ENCODE measurements around the gene NDUFAF2. TPM values are rescaled to one million over a fixed set of nuclear protein-coding genes. Genes with fewer than 3 reads are reported as not detected.

NDUFAF2 gene
- total RNA-seq, 1 experiment from 2014 or later: 60.8 TPM

DNA sequence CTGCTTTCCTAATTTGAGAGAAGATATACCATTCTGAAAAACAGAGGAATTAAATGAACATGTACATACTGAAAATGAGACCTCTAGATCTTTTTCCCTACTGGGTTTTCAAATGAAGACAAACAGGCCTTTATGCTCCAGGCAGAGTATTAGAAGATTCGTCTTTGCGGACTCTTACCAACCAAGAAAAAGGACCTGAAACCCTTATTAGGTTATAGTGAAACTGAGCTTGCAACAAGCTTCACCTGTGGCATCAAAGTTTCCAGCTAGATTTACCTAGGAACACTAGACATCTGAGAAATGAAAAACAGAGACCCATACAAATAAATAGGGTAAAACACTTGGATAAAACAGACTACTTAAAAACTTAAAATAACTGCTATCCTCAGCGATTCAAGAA, 171.0 kb downstream of the NDUFAF2 start:
- no peaks in the 10 kb centered on the region for H3K27me3 Mint-ChIP-seq (ENCODE audit: insufficient read depth, unreplicated experiment)
- no peaks in the 10 kb centered on the region; the same call in 1 of the 2 replicates for H3K36me3 ChIP-seq (ENCODE audit: control insufficient read depth, insufficient read depth, low read length)
- H3K4me3 Mint-ChIP-seq (ENCODE audit: unreplicated experiment): no peak overlapping the region
- DNase-seq: no peak
- POLR2A ChIA-PET: no interaction called here
- H3K36me3 Mint-ChIP-seq (ENCODE audit: insufficient read depth, unreplicated experiment): no peaks in the 10 kb centered on the region
- CTCF ChIA-PET: no interaction called here
- H3K4me3 ChIP-seq (ENCODE audit: low read depth, low read length): no peak overlapping the region
- H3K27ac Mint-ChIP-seq (ENCODE audit: unreplicated experiment): no peak overlapping the region
- H3K4me1 ChIP-seq: no peaks in the 10 kb centered on the region
- H3K27me3 ChIP-seq (replicated peaks; ENCODE audit: control insufficient read depth, insufficient read depth, low read length): no peaks in the 10 kb centered on the region
- H3K9me3 ChIP-seq: no peaks in the 10 kb centered on the region
- no TSS peak for BruUV-seq (replicated peaks)
- TF ChIP-seq CTCF (IDR thresholded peaks at IDR 0.05; ENCODE audit: insufficient read depth in 1 of 2, low read depth in 1 of 2, low read length in 1 of 2, severe bottlenecking in 1 of 2, unreplicated experiment in 1 of 2): no peak
- peaks cover 20% of the 10 kb centered on the region for H3K9me3 Mint-ChIP-seq (ENCODE audit: unreplicated experiment)
- intact Hi-C loops (cut with micrococcal nuclease; ENCODE audit: unreplicated experiment): no loop called here
- no peaks in the 10 kb centered on the region for H3K4me1 Mint-ChIP-seq (ENCODE audit: low read depth, unreplicated experiment)

DNA sequence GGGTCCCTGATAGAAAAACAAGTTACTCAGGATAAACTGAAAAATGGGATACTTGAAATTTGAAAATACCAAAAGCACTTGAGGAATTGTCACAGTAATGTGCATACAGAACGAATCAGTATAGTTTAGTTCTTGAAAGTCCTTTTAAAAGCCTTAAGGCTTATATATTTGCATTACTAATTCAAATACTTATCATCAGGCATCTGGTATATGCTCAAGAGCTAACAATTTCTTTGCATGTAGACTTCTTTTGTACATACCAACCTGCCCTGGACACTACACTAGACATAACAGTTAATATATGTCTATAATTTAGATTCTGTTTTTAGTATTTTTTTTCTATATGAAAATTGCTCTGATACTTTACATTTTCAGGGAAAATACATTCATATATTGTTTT, 174.1 kb downstream of the NDUFAF2 start:
- no TSS peak for BruUV-seq (replicated peaks)
- no peaks in the 10 kb centered on the region; the same call in 1 of the 2 replicates for H3K36me3 ChIP-seq (ENCODE audit: control insufficient read depth, insufficient read depth, low read length)
- Mint-ChIP-seq H3K9me3 (ENCODE audit: unreplicated experiment) (peaks cover 1% of the 10 kb centered on the region), H3K4me3 (ENCODE audit: unreplicated experiment) (no peak overlapping the region), H3K27ac (ENCODE audit: unreplicated experiment) (no peak overlapping the region), H3K4me1 (ENCODE audit: low read depth, unreplicated experiment) (peaks cover 6% of the 10 kb centered on the region), H3K27me3 (ENCODE audit: insufficient read depth, unreplicated experiment) (no peaks in the 10 kb centered on the region), H3K36me3 (ENCODE audit: insufficient read depth, unreplicated experiment) (no peaks in the 10 kb centered on the region)
- H3K4me3 ChIP-seq (ENCODE audit: low read depth, low read length): no peak overlapping the region
- no peak for DNase-seq
- peaks cover 6% of the 10 kb centered on the region; the same call in 1 of the 2 replicates for H3K4me1 ChIP-seq
- CTCF ChIA-PET: no interaction called here
- no peak for TF ChIP-seq CTCF (IDR thresholded peaks at IDR 0.05; ENCODE audit: insufficient read depth in 1 of 2, low read depth in 1 of 2, low read length in 1 of 2, severe bottlenecking in 1 of 2, unreplicated experiment in 1 of 2)
- H3K27me3 ChIP-seq (replicated peaks; ENCODE audit: control insufficient read depth, insufficient read depth, low read length): no peaks in the 10 kb centered on the region
- POLR2A ChIA-PET: no interaction called here
- no peaks in the 10 kb centered on the region for H3K9me3 ChIP-seq
- intact Hi-C loops (cut with micrococcal nuclease; ENCODE audit: unreplicated experiment): no loop called here

GRCh38 chr5:61120534-61120933, 175.5 kb downstream of the NDUFAF2 start:
- no peak overlapping the region for H3K4me3 Mint-ChIP-seq (ENCODE audit: unreplicated experiment)
- no peak overlapping the region for H3K27ac Mint-ChIP-seq (ENCODE audit: unreplicated experiment)
- Histone ChIP-seq H3K4me3 (ENCODE audit: low read depth, low read length) (no peak overlapping the region), H3K27me3 (replicated peaks; ENCODE audit: control insufficient read depth, insufficient read depth, low read length) (no peaks in the 10 kb centered on the region), H3K4me1 (peaks cover 6% of the 10 kb centered on the region; the same call in 1 of the 2 replicates), H3K9me3 (no peaks in the 10 kb centered on the region), H3K36me3 (ENCODE audit: control insufficient read depth, insufficient read depth, low read length) (no peaks in the 10 kb centered on the region)
- no peaks in the 10 kb centered on the region for H3K36me3 Mint-ChIP-seq (ENCODE audit: insufficient read depth, unreplicated experiment)
- POLR2A ChIA-PET: no interaction called here
- H3K4me1 Mint-ChIP-seq (ENCODE audit: low read depth, unreplicated experiment): peaks cover 6% of the 10 kb centered on the region
- CTCF ChIA-PET: no interaction called here
- BruUV-seq (replicated peaks): no TSS peak
- no peaks in the 10 kb centered on the region for H3K9me3 Mint-ChIP-seq (ENCODE audit: unreplicated experiment)
- no peak for DNase-seq
- no peaks in the 10 kb centered on the region for H3K27me3 Mint-ChIP-seq (ENCODE audit: insufficient read depth, unreplicated experiment)
- intact Hi-C loops (cut with micrococcal nuclease; ENCODE audit: unreplicated experiment): no loop called here
- TF ChIP-seq CTCF (IDR thresholded peaks at IDR 0.05; ENCODE audit: insufficient read depth in 1 of 2, low read depth in 1 of 2, low read length in 1 of 2, severe bottlenecking in 1 of 2, unreplicated experiment in 1 of 2): no peak

All from Caco-2 (cell line).